Activated gamma-delta T cell treated with anti-CD3 and anti-CD28 coated beads, Interleukin-2, amount 50 U/mL, for 16 hours (primary cell): Measurements from ENCODE around the gene HOGA1.
A peak's percentile ranks its signal among the peaks of the same experiment; 100 is the strongest.
"Not testable (repeated sequence)": the region's sequence is repeated elsewhere in the genome, so short reads cannot be mapped to it uniquely, and the experiment has no call there.

Experiments
- DNase-seq: peaks from one replicate; pipeline ENCODE4 v3.0.0-alpha.2; 2020; ENCODE audit warnings: low read depth

Gene HOGA1

DNA sequence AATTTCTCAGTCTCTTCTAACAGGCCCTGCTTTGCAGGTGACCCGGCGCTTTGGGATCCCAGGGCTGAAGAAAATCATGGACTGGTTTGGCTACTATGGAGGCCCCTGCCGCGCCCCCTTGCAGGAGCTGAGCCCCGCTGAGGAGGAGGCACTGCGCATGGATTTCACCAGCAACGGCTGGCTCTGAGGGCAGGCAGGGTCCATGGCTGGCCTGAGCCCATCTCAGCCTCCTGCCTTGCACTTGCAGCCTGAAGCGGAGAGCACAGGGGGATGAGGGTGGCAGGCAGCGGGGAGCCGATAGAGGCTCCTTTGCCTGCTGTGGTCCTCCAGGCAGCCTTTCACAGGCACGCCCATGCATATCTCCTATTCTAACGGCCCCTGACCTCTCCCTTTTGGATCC, 27.3 kb downstream of the HOGA1 start:
- DNase-seq, result no peak

- no peak for DNase-seq
Measured at GRCh38 chr10:97612386-97612785, 28.2 kb downstream of the HOGA1 start.

DNA sequence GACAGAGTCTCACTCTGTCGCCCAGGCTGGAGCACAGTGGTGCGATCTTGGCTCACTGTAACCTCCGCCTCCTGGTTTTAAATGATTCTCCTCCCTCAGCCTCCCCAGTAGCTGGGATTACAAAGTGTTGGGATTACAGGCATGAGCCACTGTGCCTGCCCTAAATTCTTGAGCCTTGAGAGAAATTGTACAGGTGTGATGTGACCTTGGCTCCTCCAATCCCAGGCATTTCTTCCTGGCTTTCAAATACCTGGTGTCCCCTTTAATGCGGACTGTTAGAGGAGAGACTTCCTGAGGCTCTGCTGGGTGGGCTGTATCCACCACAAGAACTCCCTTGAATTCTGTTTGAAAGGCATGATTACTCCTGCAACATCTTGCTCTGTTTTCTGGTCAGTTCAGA, 34.1 kb downstream of the HOGA1 start:
- no peak for DNase-seq

GRCh38 chr10:97618733-97619132, 34.5 kb downstream of the HOGA1 start:
- DNase-seq, result no peak

- no peak for DNase-seq
Measured at GRCh38 chr10:97623277-97623676, 39.1 kb downstream of the HOGA1 start.

GRCh38 chr10:97627731-97628130, 43.5 kb downstream of the HOGA1 start:
- no peak for DNase-seq

- no peak for DNase-seq
Measured at GRCh38 chr10:97628228-97628627, 44.0 kb downstream of the HOGA1 start.

- DNase-seq, result no peak
Measured at GRCh38 chr10:97629289-97629688, 45.1 kb downstream of the HOGA1 start.

GRCh38 chr10:97631098-97631497, 46.9 kb downstream of the HOGA1 start:
- no peak for DNase-seq

DNA sequence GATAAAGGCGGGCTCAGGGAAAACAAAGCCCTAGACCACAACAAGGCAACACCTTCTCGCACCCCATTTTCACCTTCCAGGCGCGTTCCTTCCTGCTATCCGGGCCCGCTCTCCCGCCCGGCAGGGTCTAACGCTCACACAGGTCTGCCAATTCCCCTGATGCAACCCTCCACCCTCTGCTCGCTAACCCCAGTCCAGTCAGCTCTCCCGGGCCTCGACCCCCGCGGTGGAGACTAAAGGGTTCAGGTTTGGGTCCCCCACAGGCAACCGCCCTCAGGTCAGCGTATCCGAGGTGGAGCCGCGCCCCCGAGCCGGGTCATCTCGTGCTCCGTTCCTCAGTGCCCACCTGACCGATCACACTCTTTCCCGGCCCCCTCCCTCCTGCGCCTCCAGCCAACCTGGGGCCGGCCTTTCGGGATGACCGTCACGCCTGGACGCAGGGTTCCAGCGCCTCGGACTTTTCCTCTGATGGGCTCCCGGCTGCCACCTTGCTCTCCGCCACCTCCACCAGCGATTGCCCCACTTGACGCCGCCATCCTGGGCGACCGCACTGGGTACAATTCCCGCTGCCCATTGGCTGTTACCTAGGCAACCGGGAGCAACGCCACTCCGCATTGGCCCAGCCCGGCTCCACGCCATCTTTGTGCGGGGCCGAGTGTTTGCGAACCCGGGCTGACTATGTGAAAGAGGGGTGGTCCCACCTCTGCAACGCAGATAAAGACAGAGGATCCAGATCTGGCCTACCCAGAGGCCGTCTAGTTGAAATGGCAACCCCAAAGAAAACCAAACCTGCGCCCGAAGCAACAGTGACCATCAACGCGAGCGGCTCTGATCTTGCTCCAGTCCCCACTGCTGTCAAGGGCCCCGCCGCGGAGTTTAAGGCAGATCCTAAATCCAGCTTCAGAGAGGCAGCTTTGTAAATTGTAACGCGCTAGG, 49.0 kb downstream of the HOGA1 start, which contains the start of gene MORN4:
TSS of gene MORN4 (minus strand) at position 552 of the 936 bp plus-strand sequence. CDS start 13,847 bp downstream, outside the sequence.
- peak; percentile 86 for DNase-seq

GRCh38 chr10:97633921-97634320, 49.7 kb downstream of the HOGA1 start:
- no peak for DNase-seq

DNA sequence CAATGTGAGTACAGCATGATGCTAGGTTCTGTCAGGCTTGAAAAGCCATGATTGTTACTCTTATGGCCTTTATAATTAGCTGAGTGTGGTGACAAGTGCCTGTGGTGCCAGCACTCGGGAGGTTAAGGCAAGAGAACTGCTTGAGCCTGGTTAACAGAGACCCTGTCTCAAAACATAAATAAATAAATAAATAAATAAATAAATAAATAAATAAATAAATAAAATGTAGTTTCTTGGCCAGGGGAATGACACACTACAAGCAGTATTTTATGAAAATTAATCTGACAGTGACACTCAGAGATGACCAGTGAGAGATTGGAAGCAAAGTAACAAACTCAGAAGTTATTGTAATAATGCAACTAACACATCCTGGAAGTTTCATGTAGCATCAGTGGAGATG, 51.4 kb downstream of the HOGA1 start:
- DNase-seq, result no peak

GRCh38 chr10:97639090-97639489, 54.9 kb downstream of the HOGA1 start:
- DNase-seq, result not testable (repeated sequence)

- peak; percentile 98 for DNase-seq
Measured at GRCh38 chr10:97640174-97640867, 56.1 kb downstream of the HOGA1 start, which contains the start of gene PI4K2A. TSS of gene PI4K2A (plus strand) at chr10:97640671. CDS start at chr10:97640743, 72 bp downstream.

GRCh38 chr10:97640868-97641811, 57.0 kb downstream of the HOGA1 start:
- no peak for DNase-seq

GRCh38 chr10:97642471-97643159, 58.4 kb downstream of the HOGA1 start:
- not testable (repeated sequence) for DNase-seq

GRCh38 chr10:97643441-97643985, 59.3 kb downstream of the HOGA1 start:
- DNase-seq, result no peak

DNA sequence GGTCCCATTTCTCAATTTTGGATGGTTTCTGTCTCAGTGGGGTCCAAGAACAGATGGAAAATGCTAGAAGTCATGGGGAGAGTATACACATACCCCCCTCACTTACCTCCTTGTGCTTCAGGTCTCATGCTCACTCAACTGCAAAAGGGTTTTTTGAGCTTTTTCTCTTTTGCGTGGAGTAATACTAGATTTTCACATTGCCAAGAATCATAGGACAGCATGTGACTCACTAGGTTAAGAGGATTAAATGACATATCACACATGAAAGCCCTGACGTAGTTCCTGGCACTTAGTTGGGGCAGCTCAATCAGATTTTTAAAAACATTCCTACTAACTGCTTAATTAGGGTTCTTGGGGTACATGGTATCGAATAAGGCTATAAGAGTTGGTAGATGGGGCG, 60.7 kb downstream of the HOGA1 start:
- no peak for DNase-seq

DNA sequence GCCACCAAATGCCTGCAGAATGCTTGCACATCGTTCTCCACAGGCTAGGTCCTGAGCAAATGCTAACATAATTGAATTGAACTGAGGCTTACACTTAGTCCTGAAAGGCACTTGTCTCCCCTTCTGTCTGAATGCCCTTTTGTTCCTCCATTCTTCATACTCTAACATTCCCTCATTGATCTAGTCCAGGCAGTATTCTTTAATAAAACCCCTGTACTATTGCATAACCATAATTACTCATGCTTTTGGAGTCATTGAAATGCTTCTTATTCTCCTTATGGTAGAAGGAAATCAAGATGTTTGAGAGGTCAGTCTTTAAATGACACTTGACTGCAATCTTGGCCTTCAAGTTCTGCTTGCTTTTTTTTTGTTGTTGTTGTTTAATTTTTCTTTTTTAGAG, 63.4 kb downstream of the HOGA1 start:
- no peak for DNase-seq

GRCh38 chr10:97648562-97649404, 64.6 kb downstream of the HOGA1 start:
- peak; percentile 26 for DNase-seq
